HG03558 (cell line): ENCODE results near the gene SOX5.
"Not testable (repeated sequence)": the region's sequence is repeated elsewhere in the genome, so short reads cannot be mapped to it uniquely, and the experiment has no call there.

ENCODE experiments used
- ATAC-seq: cut with Tn5 transposase; IDR thresholded peaks from one replicate; pipeline ENCODE4 v1.9.1; 2021; ENCODE audit warnings: moderate number of reproducible peaks; ENCODE audit not compliant: unreplicated experiment; ENCODE audit errors: extremely low read depth

Gene SOX5

DNA sequence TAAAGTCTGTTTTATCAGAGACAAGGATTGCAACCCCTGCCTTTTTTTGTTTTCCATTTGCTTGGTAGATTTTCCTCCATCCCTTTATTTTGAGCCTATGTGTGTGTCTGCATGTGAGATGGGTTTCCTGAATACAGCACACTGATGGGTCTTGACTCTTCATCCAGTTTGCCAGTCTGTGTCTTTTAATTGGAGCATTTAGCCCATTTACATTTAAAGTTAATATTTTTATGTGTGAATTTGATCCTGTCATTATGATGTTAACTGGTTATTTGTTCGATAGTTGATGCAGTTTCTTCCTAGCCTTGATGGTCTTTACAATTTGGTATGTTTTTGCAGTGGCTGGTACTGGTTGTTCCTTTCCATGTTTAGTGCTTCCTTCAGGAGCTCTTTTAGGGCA is 430.0 kb downstream of the SOX5 start:
- ATAC-seq, result not testable (repeated sequence)

GRCh38 chr12:23515785-23516184 is 433.7 kb downstream of the SOX5 start:
- ATAC-seq, result not testable (repeated sequence)

DNA sequence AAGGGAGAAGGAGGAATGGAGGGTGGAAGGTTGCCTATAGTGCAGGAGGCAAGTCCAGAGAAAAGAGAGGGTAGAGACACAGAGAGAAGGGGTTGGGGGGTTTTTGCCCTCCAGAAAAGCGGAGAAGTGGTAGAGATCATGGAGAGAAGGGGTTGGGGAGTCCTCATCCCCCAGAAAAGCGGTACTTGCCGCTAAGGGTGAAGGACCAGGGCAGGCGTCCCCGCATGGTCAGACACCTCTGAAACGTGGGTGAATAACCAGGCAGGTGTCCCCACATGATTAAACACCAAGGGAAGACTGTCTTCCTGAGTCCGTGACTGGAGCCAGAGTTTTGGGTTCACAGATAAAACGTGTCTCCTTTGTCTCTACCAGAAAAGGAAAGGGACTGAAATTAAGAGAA is 439.0 kb downstream of the SOX5 start:
- no peak for ATAC-seq

GRCh38 chr12:23509832-23510231 is 439.6 kb downstream of the SOX5 start:
- ATAC-seq, result not testable (repeated sequence)

GRCh38 chr12:23507785-23508184 is 441.7 kb downstream of the SOX5 start:
- not testable (repeated sequence) for ATAC-seq

DNA sequence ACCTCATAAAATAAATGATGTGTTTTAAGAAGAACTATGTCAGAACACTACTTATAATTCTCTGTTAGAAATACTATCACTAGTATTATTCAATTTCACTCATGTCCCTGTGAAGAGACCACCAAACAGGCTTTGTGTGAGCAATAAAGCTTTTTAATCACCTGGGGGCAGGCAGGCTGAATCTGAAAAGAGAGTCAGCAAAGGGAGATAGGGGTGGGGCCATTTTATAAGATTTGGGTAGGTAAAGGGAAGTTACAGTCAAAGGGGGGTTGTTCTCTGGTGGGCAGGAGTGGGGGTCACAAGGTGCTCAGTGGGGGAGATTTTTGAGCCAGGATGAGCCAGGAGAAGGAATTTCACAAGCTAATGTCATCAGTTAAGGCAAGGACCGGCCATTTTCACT is 443.7 kb downstream of the SOX5 start:
- ATAC-seq, result not testable (repeated sequence)

- no peak for ATAC-seq
Observed at GRCh38 chr12:23504641-23505399, 444.6 kb downstream of the SOX5 start.

- no peak for ATAC-seq
Observed at GRCh38 chr12:23504043-23504442, 445.4 kb downstream of the SOX5 start.

- no peak for ATAC-seq
Observed at GRCh38 chr12:23503544-23503943, 445.9 kb downstream of the SOX5 start.

GRCh38 chr12:23502259-23502658 is 447.2 kb downstream of the SOX5 start:
- ATAC-seq, result no peak

DNA sequence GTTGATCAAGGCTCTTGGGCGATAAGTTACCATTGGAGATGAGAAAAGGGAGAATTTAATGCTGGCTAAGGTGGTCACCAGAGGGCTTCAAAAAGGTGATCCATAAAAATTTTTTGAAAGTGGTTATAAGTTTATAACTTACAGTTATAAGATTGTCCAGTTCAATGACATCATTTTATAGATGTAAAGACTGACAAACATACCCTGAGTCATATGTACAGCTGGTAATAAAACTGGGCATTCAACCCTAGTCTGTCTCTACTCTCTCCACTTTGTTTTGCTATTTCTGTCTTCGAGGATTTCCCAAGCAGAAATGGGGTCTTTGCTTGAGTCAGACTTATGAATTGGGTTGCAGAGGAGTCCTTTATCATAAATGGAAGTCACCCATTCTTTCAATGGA is 454.0 kb downstream of the SOX5 start:
- no peak for ATAC-seq

GRCh38 chr12:23493672-23494071 is 455.8 kb downstream of the SOX5 start:
- no peak for ATAC-seq

- not testable (repeated sequence) for ATAC-seq
Observed at GRCh38 chr12:23491029-23491428, 458.4 kb downstream of the SOX5 start.

GRCh38 chr12:23488130-23488529 is 461.3 kb downstream of the SOX5 start:
- no peak for ATAC-seq

DNA sequence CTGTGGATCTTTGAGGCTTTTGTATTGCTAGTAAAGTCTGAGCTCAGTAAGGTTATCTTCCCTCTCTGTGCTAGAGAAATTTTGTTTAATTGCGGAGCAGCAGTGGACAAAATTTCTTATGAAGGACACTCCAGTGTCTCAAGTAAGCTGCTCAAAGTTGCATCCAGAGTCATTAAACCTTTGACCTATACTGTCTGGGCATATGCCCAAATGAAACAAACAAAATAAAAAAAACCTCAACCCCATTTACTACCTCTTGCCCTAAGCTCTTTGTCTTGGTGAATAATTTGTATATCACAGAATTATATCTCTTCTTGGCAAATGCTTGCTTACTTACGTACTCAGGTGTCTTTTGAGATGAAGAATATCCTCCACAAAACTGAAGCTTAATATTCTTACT is 465.2 kb downstream of the SOX5 start:
- ATAC-seq, result no peak

DNA sequence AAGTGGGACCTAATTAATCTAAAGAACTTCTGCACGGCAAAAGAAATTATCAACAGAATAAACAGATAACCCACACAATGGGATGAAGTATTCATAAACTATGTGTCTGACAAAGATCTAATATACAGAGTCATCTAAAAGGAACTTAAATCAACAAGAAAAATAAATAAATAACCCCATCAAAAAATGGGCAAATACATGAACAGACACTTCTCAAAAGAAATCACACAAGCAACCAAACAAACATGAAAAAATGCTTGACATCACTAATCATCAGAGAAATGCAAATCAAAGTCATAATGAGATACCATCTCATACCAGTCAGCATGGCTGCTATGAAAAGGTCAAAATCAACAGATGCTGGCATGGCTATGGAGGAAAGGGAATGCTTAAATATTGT is 466.9 kb downstream of the SOX5 start:
- ATAC-seq, result no peak
